HepG2 (cell line): ENCODE results near the gene TMEM145. TPM values are rescaled to one million over a fixed set of nuclear protein-coding genes. Genes with fewer than 3 reads are reported as not detected.

ENCODE experiments used
- microRNA-seq: library from miRNA; unstranded; fragments of <30 nt; microRNA quantifications from one replicate; pipeline ENCODE4, GENCODE V29; 2020
- polyA plus RNA-seq, 8 experiments: library from polyadenylated mRNA; depleted of rRNA in 3 of 8; stranded (reverse) in 7 of 8; unstranded in 1 of 8; fragments of >200 nt; fragmentation: Illumina TruSeq in 4 of 8; extraction: Trizol in 4 of 8; gene quantifications; 2 replicates each; pipeline versions ENCODE4 v1.2.1 to v1.2.3, GENCODE V29; 2011 to 2016; ENCODE audit warnings: low read depth in 4 of 8, missing spikeins in 1 of 8, mixed read lengths in 1 of 8; ENCODE audit not compliant: insufficient read depth in 1 of 8
- small RNA-seq, 3 experiments: library from RNA; depleted of rRNA; stranded (forward); fragments of <200 nt; gene quantifications; one replicate each; pipeline ENCODE3, GENCODE V24; 2012; ENCODE audit warnings: low read depth in 2 of 3, low replicate concordance in 1 of 3; ENCODE audit not compliant: insufficient read length in 3 of 3, insufficient read depth in 2 of 3
- total RNA-seq, 5 experiments: library from RNA; depleted of rRNA; stranded (reverse); fragments of >200 nt; fragmentation: Illumina TruSeq; extraction: Trizol; gene quantifications; 2 replicates each; pipeline ENCODE4 v1.2.3, GENCODE V29; 2016; ENCODE audit warnings: low read depth in 1 of 5

TMEM145 gene
- total and polyA plus RNA-seq, 2 of the 13 experiments (the other 11 are each of a cell fraction or from before 2014, with no cell fraction given) = 0.07 to 5.1 TPM

Small RNAs within 50 kb of the gene (microRNA-seq; reads per million reads assigned to microRNA genes)
- not detected for gene MIR8077

Small RNAs within 50 kb of the gene (small RNA-seq; reads per million reads assigned to genes)
- gene MIR8077 = 0 reads per million in 3 experiments

Other genes with a start within 250 kb of the TMEM145 start
- not detected in 2 replicates for gene GRIK5, start 243.1 kb upstream of the TMEM145 start, total RNA-seq (2016; rRNA removed; fragmentation: Illumina TruSeq; extraction: Trizol)
- 0.05 TPM in 1 of 2 replicates, not detected in the other for gene GRIK5, start 243.1 kb upstream of the TMEM145 start, polyA plus RNA-seq (2011; rRNA removed)
- 7.9 and 8.2 TPM in 2 replicates for gene ZNF574, start 237.1 kb upstream of the TMEM145 start, total RNA-seq (2016; rRNA removed; fragmentation: Illumina TruSeq; extraction: Trizol)
- 7.7 and 9.5 TPM in 2 replicates for gene ZNF574, start 237.1 kb upstream of the TMEM145 start, polyA plus RNA-seq (2011; rRNA removed)
- gene POU2F2, start 180.9 kb upstream of the TMEM145 start, total RNA-seq (2016; rRNA removed; fragmentation: Illumina TruSeq; extraction: Trizol) = 0.03 and 0.09 TPM in 2 replicates
- 0.17 and 0.25 TPM in 2 replicates for gene POU2F2, start 180.9 kb upstream of the TMEM145 start, polyA plus RNA-seq (2011; rRNA removed)
- 14.7 and 19.2 TPM in 2 replicates for gene DEDD2, start 95.6 kb upstream of the TMEM145 start, total RNA-seq (2016; rRNA removed; fragmentation: Illumina TruSeq; extraction: Trizol)
- 24.7 and 26.1 TPM in 2 replicates for gene DEDD2, start 95.6 kb upstream of the TMEM145 start, polyA plus RNA-seq (2011; rRNA removed)
- 8.4 and 8.5 TPM in 2 replicates for gene ZNF526, start 93.0 kb upstream of the TMEM145 start, total RNA-seq (2016; rRNA removed; fragmentation: Illumina TruSeq; extraction: Trizol)
- 3.3 and 4.3 TPM in 2 replicates for gene ZNF526, start 93.0 kb upstream of the TMEM145 start, polyA plus RNA-seq (2011; rRNA removed)
- gene GSK3A, start 70.7 kb upstream of the TMEM145 start, total RNA-seq (2016; rRNA removed; fragmentation: Illumina TruSeq; extraction: Trizol) = 14.8 and 16.9 TPM in 2 replicates
- gene GSK3A, start 70.7 kb upstream of the TMEM145 start, polyA plus RNA-seq (2011; rRNA removed) = 52.5 and 56.5 TPM in 2 replicates
- 43.2 and 67.1 TPM in 2 replicates for gene ERF, start 58.2 kb upstream of the TMEM145 start, total RNA-seq (2016; rRNA removed; fragmentation: Illumina TruSeq; extraction: Trizol)
- gene ERF, start 58.2 kb upstream of the TMEM145 start, polyA plus RNA-seq (2011; rRNA removed) = 62.5 and 69.9 TPM in 2 replicates
- 5.4 and 8.0 TPM in 2 replicates for gene CIC, start 44.1 kb upstream of the TMEM145 start, total RNA-seq (2016; rRNA removed; fragmentation: Illumina TruSeq; extraction: Trizol)
- gene CIC, start 44.1 kb upstream of the TMEM145 start, polyA plus RNA-seq (2011; rRNA removed) = 5.9 and 8.3 TPM in 2 replicates
- 0.33 and 0.38 TPM in 2 replicates for gene PRR19, start 11.2 kb upstream of the TMEM145 start, total RNA-seq (2016; rRNA removed; fragmentation: Illumina TruSeq; extraction: Trizol)
- gene PRR19, start 11.2 kb upstream of the TMEM145 start, polyA plus RNA-seq (2011; rRNA removed) = 0.21 and 0.26 TPM in 2 replicates
- gene PAFAH1B3, start 10.7 kb upstream of the TMEM145 start, total RNA-seq (2016; rRNA removed; fragmentation: Illumina TruSeq; extraction: Trizol) = 58.0 and 58.6 TPM in 2 replicates
- 27.4 and 31.2 TPM in 2 replicates for gene PAFAH1B3, start 10.7 kb upstream of the TMEM145 start, polyA plus RNA-seq (2011; rRNA removed)
- 3.9 and 8.8 TPM in 2 replicates for gene MEGF8, start 12.3 kb downstream of the TMEM145 start, total RNA-seq (2016; rRNA removed; fragmentation: Illumina TruSeq; extraction: Trizol)
- gene MEGF8, start 12.3 kb downstream of the TMEM145 start, polyA plus RNA-seq (2011; rRNA removed) = 4.0 and 6.2 TPM in 2 replicates
- gene CNFN, start 77.0 kb downstream of the TMEM145 start, total RNA-seq (2016; rRNA removed; fragmentation: Illumina TruSeq; extraction: Trizol) = 0.35 TPM in 1 of 2 replicates, not detected in the other
- gene CNFN, start 77.0 kb downstream of the TMEM145 start, polyA plus RNA-seq (2011; rRNA removed) = 1.0 and 1.1 TPM in 2 replicates
- not detected in 2 replicates for gene LIPE, start 114.1 kb downstream of the TMEM145 start, total RNA-seq (2016; rRNA removed; fragmentation: Illumina TruSeq; extraction: Trizol)
- 0.20 TPM in 1 of 2 replicates, not detected in the other for gene LIPE, start 114.1 kb downstream of the TMEM145 start, polyA plus RNA-seq (2011; rRNA removed)
- not detected in 2 replicates for gene CXCL17, start 129.6 kb downstream of the TMEM145 start, total RNA-seq (2016; rRNA removed; fragmentation: Illumina TruSeq; extraction: Trizol)
- gene CXCL17, start 129.6 kb downstream of the TMEM145 start, polyA plus RNA-seq (2011; rRNA removed) = 0.10 and 0.12 TPM in 2 replicates
- gene CEACAM1, start 215.2 kb downstream of the TMEM145 start, total RNA-seq (2016; rRNA removed; fragmentation: Illumina TruSeq; extraction: Trizol) = 9.6 and 13.5 TPM in 2 replicates
- gene CEACAM1, start 215.2 kb downstream of the TMEM145 start, polyA plus RNA-seq (2011; rRNA removed) = 272 and 332 TPM in 2 replicates